ENCODE data around the gene SYNE2. TPM values are rescaled to one million over a fixed set of nuclear protein-coding genes. Genes with fewer than 3 reads are reported as not detected.

Gene SYNE2
- total RNA-seq, 2 experiments from 2014 or later: 150 to 212 TPM

GRCh38 chr14:64244279-64244678 is 391.5 kb downstream of the SYNE2 start:
- Histone ChIP-seq H3K4me1 (ENCODE audit: insufficient read depth, low read length, poor library complexity, severe bottlenecking) (peaks cover 16% of the 10 kb centered on the region), H4K20me1 (ENCODE audit: insufficient read depth, low read length) (no peaks in the 10 kb centered on the region), H2AFZ (ENCODE audit: low read length) (no peak overlapping the region), H3K79me2 (ENCODE audit: insufficient read depth, low read depth, low read length) (no peaks in the 10 kb centered on the region), H3K4me2 (ENCODE audit: low read length) (no peak overlapping the region), H3K4me3 (ENCODE audit: low read depth, low read length, poor library complexity, severe bottlenecking) (no peak overlapping the region), H3K36me3 (ENCODE audit: insufficient read depth, low read length) (no peaks in the 10 kb centered on the region; the same call in 1 of the 2 replicates), H3K9me2 (ENCODE audit: insufficient read depth, low read length) (no peaks in the 10 kb centered on the region), H3K9me3 (ENCODE audit: low read length) (peaks cover 10% of the 10 kb centered on the region; the same call in 1 of the 2 replicates), H3K27ac (ENCODE audit: low read depth, low read length, poor library complexity, severe bottlenecking) (no peak overlapping the region)
- intact Hi-C loops (cut with micrococcal nuclease; ENCODE audit: unreplicated experiment): no loop called here
- BruUV-seq (replicated peaks): no TSS peak
- POLR2A ChIA-PET: no interaction called here
- CTCF ChIA-PET (ENCODE audit: unreplicated experiment): no interaction called here
- DNase-seq (ENCODE audit: low spot score): no peak
- no peak for TF ChIP-seq CTCF (conservative IDR thresholded peaks at IDR 0.05; ENCODE audit: low read length)
- no peak for TF ChIP-seq EZH2phosphoT487 (IDR thresholded peaks at IDR 0.05; ENCODE audit: borderline replicate concordance, low read depth, low read length)

- H3K27ac ChIP-seq (ENCODE audit: low read depth, low read length, poor library complexity, severe bottlenecking): no peak overlapping the region
- H3K9me3 ChIP-seq (ENCODE audit: low read length): peaks cover 10% of the 10 kb centered on the region; the same call in 1 of the 2 replicates
- no peaks in the 10 kb centered on the region for H3K79me2 ChIP-seq (ENCODE audit: insufficient read depth, low read depth, low read length)
- H3K9me2 ChIP-seq (ENCODE audit: insufficient read depth, low read length): no peaks in the 10 kb centered on the region
- intact Hi-C loops (cut with micrococcal nuclease; ENCODE audit: unreplicated experiment): no loop called here
- ChIA-PET CTCF (ENCODE audit: unreplicated experiment) (no interaction called here), POLR2A (interaction anchor here (0.7 kb wide), 1 partner anchor 440 kb away, joined by 9 read pairs; no protein-coding TSS in a partner anchor)
- no peak for TF ChIP-seq EZH2phosphoT487 (IDR thresholded peaks at IDR 0.05; ENCODE audit: borderline replicate concordance, low read depth, low read length)
- no peak for TF ChIP-seq CTCF (conservative IDR thresholded peaks at IDR 0.05; ENCODE audit: low read length)
- H3K4me3 ChIP-seq (ENCODE audit: low read depth, low read length, poor library complexity, severe bottlenecking): no peak overlapping the region
- peaks cover 8% of the 10 kb centered on the region for H3K4me1 ChIP-seq (ENCODE audit: insufficient read depth, low read length, poor library complexity, severe bottlenecking)
- no peak overlapping the region for H3K4me2 ChIP-seq (ENCODE audit: low read length)
- BruUV-seq (replicated peaks): no TSS peak
- H2AFZ ChIP-seq (ENCODE audit: low read length): no peak overlapping the region
- no peak for DNase-seq (ENCODE audit: low spot score)
- no peaks in the 10 kb centered on the region for H4K20me1 ChIP-seq (ENCODE audit: insufficient read depth, low read length)
- H3K36me3 ChIP-seq (ENCODE audit: insufficient read depth, low read length): no peaks in the 10 kb centered on the region; the same call in 1 of the 2 replicates
Observed at GRCh38 chr14:64245491-64245890, 392.7 kb downstream of the SYNE2 start.

GRCh38 chr14:64246688-64247087 is 393.9 kb downstream of the SYNE2 start:
- ChIA-PET POLR2A (interaction anchor here (0.6 to 1.1 kb wide), 2 partner anchors 18 to 104 kb away, joined by 3 read pairs; no protein-coding TSS in a partner anchor), CTCF (ENCODE audit: unreplicated experiment) (no interaction called here)
- H3K4me3 ChIP-seq (ENCODE audit: low read depth, low read length, poor library complexity, severe bottlenecking): no peak overlapping the region
- no peaks in the 10 kb centered on the region for H4K20me1 ChIP-seq (ENCODE audit: insufficient read depth, low read length)
- no TSS peak for BruUV-seq (replicated peaks)
- no peak overlapping the region for H3K4me2 ChIP-seq (ENCODE audit: low read length)
- intact Hi-C loops (cut with micrococcal nuclease; ENCODE audit: unreplicated experiment): no loop called here
- no peak overlapping the region for H3K27ac ChIP-seq (ENCODE audit: low read depth, low read length, poor library complexity, severe bottlenecking)
- no peaks in the 10 kb centered on the region; the same call in 1 of the 2 replicates for H3K36me3 ChIP-seq (ENCODE audit: insufficient read depth, low read length)
- no peaks in the 10 kb centered on the region for H3K9me2 ChIP-seq (ENCODE audit: insufficient read depth, low read length)
- H2AFZ ChIP-seq (ENCODE audit: low read length): no peak overlapping the region
- TF ChIP-seq CTCF (conservative IDR thresholded peaks at IDR 0.05; ENCODE audit: low read length): no peak
- no peak for TF ChIP-seq EZH2phosphoT487 (IDR thresholded peaks at IDR 0.05; ENCODE audit: borderline replicate concordance, low read depth, low read length)
- DNase-seq (ENCODE audit: low spot score): no peak
- peaks cover 10% of the 10 kb centered on the region; the same call in 1 of the 2 replicates for H3K9me3 ChIP-seq (ENCODE audit: low read length)
- peaks cover 8% of the 10 kb centered on the region for H3K4me1 ChIP-seq (ENCODE audit: insufficient read depth, low read length, poor library complexity, severe bottlenecking)
- H3K79me2 ChIP-seq (ENCODE audit: insufficient read depth, low read depth, low read length): no peaks in the 10 kb centered on the region
